Nephron (organoid): ENCODE measurements around the gene TIMM50.
A peak's percentile ranks its signal among the peaks of the same experiment; 100 is the strongest.

ENCODE experiments used
- H3K27ac Mint-ChIP-seq, 3 experiments: 2 replicates each; pipeline ENCODE4 v1.8.0; 2020; ENCODE audit warnings: mixed read lengths in 3 of 3, mild to moderate bottlenecking in 2 of 3, moderate library complexity in 1 of 3
- H3K27me3 Mint-ChIP-seq: 2 replicates; pipeline ENCODE4 v1.8.0; 2021; ENCODE audit warnings: low read depth, mild to moderate bottlenecking, moderate library complexity, mixed read lengths
- H3K36me3 Mint-ChIP-seq: 2 replicates; pipeline ENCODE4 v1.8.0; 2020; ENCODE audit warnings: low read depth, mixed read lengths
- H3K4me1 Mint-ChIP-seq: 2 replicates; pipeline ENCODE4 v1.8.0; 2020; ENCODE audit warnings: mixed read lengths
- H3K4me3 Mint-ChIP-seq, 3 experiments: 2 replicates each; pipeline ENCODE4 v1.8.0; 2020; ENCODE audit warnings: mild to moderate bottlenecking in 3 of 3, mixed read lengths in 3 of 3, moderate library complexity in 2 of 3
- H3K9me3 Mint-ChIP-seq: 2 replicates; pipeline ENCODE4 v1.8.0; 2020; ENCODE audit warnings: mixed read lengths
- TF ChIP-seq, protein P1 (sequence below), 3 experiments: fragments of 200-600 bp; sonication (generic); IDR thresholded peaks; one replicate each; pipeline ENCODE4 v1.5.0; 2021; ENCODE audit warnings: antibody characterized with exemption in 3 of 3; ENCODE audit not compliant: unreplicated experiment in 3 of 3

Gene TIMM50

DNA sequence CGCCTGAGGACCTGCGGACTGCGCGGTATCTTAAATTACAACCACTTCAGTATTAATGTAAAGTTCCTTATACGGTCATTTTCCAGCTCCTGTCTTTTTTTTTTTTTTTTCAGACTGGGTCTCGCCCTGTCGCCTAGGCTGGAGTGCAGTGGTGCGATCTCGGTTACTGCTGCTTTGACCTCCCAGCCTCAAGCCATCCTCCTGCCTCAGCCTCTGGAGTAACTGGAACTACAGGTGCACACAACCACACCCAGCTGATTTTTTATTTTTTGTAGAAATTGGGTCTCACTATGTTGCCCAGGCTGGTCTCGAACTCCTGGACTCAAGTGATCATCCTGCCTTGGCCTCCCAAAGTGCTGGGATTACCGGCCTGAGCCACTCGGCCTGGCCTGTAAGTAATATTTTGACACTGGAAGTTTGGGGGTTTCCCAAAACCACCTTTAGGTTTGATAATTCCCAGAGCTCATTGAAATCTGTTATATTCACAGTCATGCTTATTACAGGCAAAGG, 52.4 kb downstream of the TIMM50 start:
- H3K27me3 Mint-ChIP-seq, result no peaks in the 10 kb centered on the region
- peaks cover 11% of the 10 kb centered on the region for H3K36me3 Mint-ChIP-seq
- H3K4me1 Mint-ChIP-seq, result peaks cover 14% of the 10 kb centered on the region
- H3K4me3 Mint-ChIP-seq, result peak overlapping the region; percentile 96 to 98 (median 97)
- TF ChIP-seq, protein P1, sequence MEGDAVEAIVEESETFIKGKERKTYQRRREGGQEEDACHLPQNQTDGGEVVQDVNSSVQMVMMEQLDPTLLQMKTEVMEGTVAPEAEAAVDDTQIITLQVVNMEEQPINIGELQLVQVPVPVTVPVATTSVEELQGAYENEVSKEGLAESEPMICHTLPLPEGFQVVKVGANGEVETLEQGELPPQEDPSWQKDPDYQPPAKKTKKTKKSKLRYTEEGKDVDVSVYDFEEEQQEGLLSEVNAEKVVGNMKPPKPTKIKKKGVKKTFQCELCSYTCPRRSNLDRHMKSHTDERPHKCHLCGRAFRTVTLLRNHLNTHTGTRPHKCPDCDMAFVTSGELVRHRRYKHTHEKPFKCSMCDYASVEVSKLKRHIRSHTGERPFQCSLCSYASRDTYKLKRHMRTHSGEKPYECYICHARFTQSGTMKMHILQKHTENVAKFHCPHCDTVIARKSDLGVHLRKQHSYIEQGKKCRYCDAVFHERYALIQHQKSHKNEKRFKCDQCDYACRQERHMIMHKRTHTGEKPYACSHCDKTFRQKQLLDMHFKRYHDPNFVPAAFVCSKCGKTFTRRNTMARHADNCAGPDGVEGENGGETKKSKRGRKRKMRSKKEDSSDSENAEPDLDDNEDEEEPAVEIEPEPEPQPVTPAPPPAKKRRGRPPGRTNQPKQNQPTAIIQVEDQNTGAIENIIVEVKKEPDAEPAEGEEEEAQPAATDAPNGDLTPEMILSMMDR (IDR thresholded peaks at IDR 0.05; ENCODE audit: unreplicated experiment in 3 of 3), result no peak
- no peaks in the 10 kb centered on the region for H3K9me3 Mint-ChIP-seq
- H3K27ac Mint-ChIP-seq, result peak overlapping the region; percentile 63 to 96 (median 94)

DNA sequence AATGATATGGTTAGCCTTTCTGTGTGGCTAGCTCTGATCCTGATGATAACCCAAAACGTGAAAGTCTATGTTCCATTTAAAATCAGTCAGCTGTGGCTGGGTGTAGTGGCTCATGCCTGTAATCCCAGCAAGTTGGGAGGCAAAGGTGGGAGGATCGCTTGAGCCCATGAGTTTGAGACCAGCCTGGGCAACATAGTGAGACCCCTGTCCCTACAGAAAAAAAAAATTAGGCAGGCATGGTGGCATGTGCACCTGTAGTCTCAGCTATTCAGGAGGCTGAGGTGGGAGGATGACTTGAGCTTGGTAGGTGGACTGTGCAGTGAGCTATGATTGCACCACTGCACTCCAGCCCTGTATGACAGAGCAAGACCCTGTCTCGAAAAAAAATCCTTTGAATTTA, 53.2 kb downstream of the TIMM50 start:
- TF ChIP-seq, protein P1 (IDR thresholded peaks at IDR 0.05; ENCODE audit: unreplicated experiment in 3 of 3), result no peak
- no peak overlapping the region for H3K4me3 Mint-ChIP-seq
- no peak overlapping the region for H3K27ac Mint-ChIP-seq
- H3K27me3 Mint-ChIP-seq, result no peaks in the 10 kb centered on the region
- peaks cover 7% of the 10 kb centered on the region for H3K36me3 Mint-ChIP-seq
- H3K4me1 Mint-ChIP-seq, result peaks cover 22% of the 10 kb centered on the region
- no peaks in the 10 kb centered on the region for H3K9me3 Mint-ChIP-seq

DNA sequence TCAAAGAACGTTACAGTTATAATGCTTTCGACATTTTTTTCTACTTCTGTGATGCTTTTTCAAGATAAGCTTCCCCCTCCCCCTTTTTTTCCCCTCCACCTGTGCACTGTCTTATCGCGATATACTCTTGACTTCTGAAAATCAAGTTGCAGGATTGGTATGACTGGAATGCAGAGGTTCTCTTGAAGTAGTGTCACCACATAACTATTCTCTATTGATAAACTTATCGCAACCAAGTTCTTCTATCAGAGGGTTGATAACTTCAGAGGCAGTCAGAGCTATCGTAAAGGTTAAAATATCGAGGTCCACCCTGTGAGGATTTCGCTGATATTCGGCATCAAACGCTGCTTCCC, 58.5 kb downstream of the TIMM50 start:
- TF ChIP-seq, protein P1 (IDR thresholded peaks at IDR 0.05; ENCODE audit: unreplicated experiment in 3 of 3), result no peak
- Mint-ChIP-seq H3K27ac (peak overlapping the region; percentile 79 to 97 (median 87)), H3K9me3 (no peaks in the 10 kb centered on the region), H3K4me3 (peak overlapping the region; percentile 88 to 90 (median 89)), H3K36me3 (peaks cover 7% of the 10 kb centered on the region), H3K27me3 (peaks cover 5% of the 10 kb centered on the region), H3K4me1 (peaks cover 22% of the 10 kb centered on the region)

DNA sequence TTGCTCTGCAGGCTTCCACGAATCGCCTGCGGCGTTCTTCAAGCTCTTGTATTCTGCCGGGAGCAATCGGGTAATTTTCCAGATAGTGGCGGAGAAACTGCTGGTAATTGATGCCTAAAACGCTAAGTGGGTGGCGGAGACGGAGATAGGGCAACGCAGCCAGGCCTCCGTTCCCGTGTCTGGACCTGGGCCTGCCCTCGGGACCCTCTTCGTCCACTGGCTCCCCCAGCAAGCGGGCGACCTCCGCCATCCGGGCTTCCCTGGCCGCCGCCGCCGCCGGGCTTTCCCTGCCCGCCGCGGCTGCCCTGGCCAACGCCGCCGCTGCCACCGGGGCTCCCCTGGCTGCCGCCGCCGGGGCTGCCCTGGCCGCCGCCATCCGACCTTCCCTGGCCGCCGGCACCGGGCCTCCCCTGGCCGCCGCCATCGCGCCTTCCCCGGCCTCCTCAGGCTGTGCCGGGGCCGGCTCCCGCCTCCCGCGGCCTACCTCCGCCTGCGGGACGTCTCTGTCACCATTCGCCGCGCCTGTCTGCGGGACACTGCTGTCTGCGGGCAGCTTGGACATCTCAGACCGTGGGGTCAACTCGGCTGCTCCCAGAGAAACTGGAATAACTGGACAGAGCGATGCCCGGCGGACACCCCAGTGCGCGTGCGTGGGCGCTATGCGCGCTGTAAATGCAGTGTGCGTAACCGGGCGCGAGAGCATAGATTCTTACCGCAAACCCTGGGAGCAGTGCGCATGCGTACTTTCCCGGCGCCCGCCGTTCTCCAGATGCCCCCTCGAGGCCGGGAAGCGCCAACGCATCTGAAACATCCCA, 59.1 kb downstream of the TIMM50 start, which contains the start of gene EID2:
Gene EID2, minus strand, starts transcription at position 644 of the 815 bp plus-strand sequence. Its CDS starts 82 bp downstream, at position 562.
- Mint-ChIP-seq H3K4me1 (peaks cover 22% of the 10 kb centered on the region), H3K36me3 (peaks cover 7% of the 10 kb centered on the region), H3K27me3 (peaks cover 5% of the 10 kb centered on the region), H3K27ac (peak within 1 kb of the TSS; percentile 79 to 98 (median 97)), H3K4me3 (peak within 1 kb of the TSS; percentile 99 to 100 (median 99)), H3K9me3 (no peaks in the 10 kb centered on the region)
- TF ChIP-seq, protein P1 (IDR thresholded peaks at IDR 0.05; ENCODE audit: unreplicated experiment in 3 of 3), result peak; percentile 81 to 89 (median 87)

DNA sequence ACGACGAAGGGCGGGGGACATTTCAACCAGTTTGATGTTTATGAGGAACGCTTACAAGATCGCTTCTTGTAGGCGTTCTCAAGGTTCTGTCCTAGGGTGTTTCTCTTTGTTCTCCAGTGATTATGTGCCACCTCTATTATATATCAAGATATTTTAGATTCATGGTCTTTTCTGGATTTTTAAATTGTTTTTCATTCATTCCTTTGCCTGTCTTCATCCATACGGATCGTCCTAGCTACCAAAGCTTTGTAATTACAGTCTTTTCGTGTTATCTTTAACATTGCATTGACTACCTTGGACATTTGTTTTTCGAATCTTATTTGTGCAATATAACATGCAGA, 59.7 kb downstream of the TIMM50 start:
- Mint-ChIP-seq H3K4me3 (peak overlapping the region; percentile 99 to 100 (median 99)), H3K9me3 (no peaks in the 10 kb centered on the region), H3K4me1 (peaks cover 22% of the 10 kb centered on the region), H3K27me3 (peaks cover 5% of the 10 kb centered on the region), H3K27ac (peak overlapping the region; percentile 79 to 98 (median 97)), H3K36me3 (peaks cover 7% of the 10 kb centered on the region)
- TF ChIP-seq, protein P1 (IDR thresholded peaks at IDR 0.05; ENCODE audit: unreplicated experiment in 3 of 3), result peak in 1 of 3 experiments; percentile 4
